NCI-H2227 (cell line): Measurements from ENCODE around the gene PROM1.

Experiments used
- DNase-seq: peaks from one replicate; lab custom pipeline; 2025; ENCODE audit not compliant: unreplicated experiment; lab: John Stamatoyannopoulos, UW

The PROM1 gene

GRCh38 chr4:15995826-15996225 is 88.0 kb downstream of the PROM1 start:
- DNase-seq: no peak

GRCh38 chr4:15992167-15992485 is 91.7 kb downstream of the PROM1 start:
- no peak for DNase-seq

- no peak for DNase-seq
Measured at GRCh38 chr4:15990570-15991285, 93.1 kb downstream of the PROM1 start.

GRCh38 chr4:15989424-15989823 is 94.4 kb downstream of the PROM1 start:
- DNase-seq: no peak

GRCh38 chr4:15988222-15988621 is 95.6 kb downstream of the PROM1 start:
- no peak for DNase-seq

- no peak for DNase-seq
Measured at GRCh38 chr4:15986907-15987306, 96.9 kb downstream of the PROM1 start.

- no peak for DNase-seq
Measured at GRCh38 chr4:15983610-15984009, 100.2 kb downstream of the PROM1 start.

- no peak for DNase-seq
Measured at GRCh38 chr4:15982842-15983524, 100.8 kb downstream of the PROM1 start.

GRCh38 chr4:15976456-15977447 is 107.1 kb downstream of the PROM1 start:
- no peak for DNase-seq

- no peak for DNase-seq
Measured at GRCh38 chr4:15971068-15971801, 112.6 kb downstream of the PROM1 start.

- no peak for DNase-seq
Measured at GRCh38 chr4:15968551-15969300, 115.1 kb downstream of the PROM1 start.

- no peak for DNase-seq
Measured at GRCh38 chr4:15965325-15965724, 118.5 kb downstream of the PROM1 start.

GRCh38 chr4:15964159-15964558 is 119.7 kb downstream of the PROM1 start:
- no peak for DNase-seq

GRCh38 chr4:15963576-15963975 is 120.2 kb downstream of the PROM1 start:
- DNase-seq: no peak

- no peak for DNase-seq
Measured at GRCh38 chr4:15963001-15963451, 120.8 kb downstream of the PROM1 start, which contains the start of gene FGFBP2. TSS of gene FGFBP2 (minus strand) at chr4:15963175. CDS start at chr4:15963129, 46 bp downstream.

- no peak for DNase-seq
Measured at GRCh38 chr4:15961781-15962510, 121.9 kb downstream of the PROM1 start.

GRCh38 chr4:15958562-15958961 is 125.3 kb downstream of the PROM1 start:
- DNase-seq: no peak

GRCh38 chr4:15956179-15956850 is 127.5 kb downstream of the PROM1 start:
- DNase-seq: peak; percentile 30

- DNase-seq: no peak
Measured at GRCh38 chr4:15955670-15956069, 128.2 kb downstream of the PROM1 start.
